Measurements from ENCODE around the gene GALNT8.

Gene GALNT8

DNA sequence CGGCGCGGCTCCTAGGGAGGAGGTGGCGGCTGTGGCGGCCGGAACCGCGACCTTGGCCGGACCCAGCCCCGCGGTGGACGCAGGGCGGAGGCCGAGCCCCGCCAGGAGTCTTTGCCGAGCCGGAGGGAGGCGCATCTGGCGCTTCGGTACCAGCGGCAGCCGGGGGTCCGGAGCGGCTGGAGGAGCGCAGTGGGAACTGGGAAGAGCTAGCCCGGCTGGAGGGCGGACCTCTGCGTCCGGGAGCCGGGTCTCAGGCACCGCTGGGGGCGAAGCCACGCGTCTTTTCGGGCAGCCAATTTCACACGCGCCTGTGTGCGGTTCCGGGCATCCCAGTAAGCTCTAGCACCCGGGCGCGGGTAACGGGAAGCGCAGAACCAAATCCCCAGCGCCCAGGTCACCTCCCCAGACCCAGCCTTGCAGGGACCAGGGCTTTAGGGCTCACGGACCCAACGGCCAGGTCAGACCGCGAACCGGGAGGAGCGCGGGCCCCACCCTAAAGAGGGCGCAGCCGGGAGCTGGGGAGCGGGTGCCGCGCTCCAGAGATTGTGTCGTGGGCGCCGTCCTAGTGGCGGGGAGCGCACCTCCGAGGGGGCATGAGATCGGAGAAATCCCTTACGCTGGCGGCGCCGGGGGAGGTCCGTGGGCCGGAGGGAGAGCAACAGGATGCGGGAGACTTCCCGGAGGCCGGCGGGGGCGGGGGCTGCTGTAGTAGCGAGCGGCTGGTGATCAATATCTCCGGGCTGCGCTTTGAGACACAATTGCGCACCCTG, 89.4 kb downstream of the GALNT8 start:
- no peak for DNase-seq (ENCODE audit: low read depth)

DNA sequence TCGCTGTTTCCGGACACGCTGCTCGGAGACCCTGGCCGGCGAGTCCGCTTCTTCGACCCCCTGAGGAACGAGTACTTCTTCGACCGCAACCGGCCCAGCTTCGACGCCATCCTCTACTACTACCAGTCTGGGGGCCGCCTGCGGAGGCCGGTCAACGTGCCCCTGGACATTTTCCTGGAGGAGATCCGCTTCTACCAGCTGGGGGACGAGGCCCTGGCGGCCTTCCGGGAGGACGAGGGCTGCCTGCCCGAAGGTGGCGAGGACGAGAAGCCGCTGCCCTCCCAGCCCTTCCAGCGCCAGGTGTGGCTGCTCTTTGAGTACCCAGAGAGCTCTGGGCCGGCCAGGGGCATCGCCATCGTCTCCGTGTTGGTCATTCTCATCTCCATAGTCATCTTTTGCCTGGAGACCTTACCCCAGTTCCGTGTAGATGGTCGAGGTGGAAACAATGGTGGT, 90.0 kb downstream of the GALNT8 start:
- TF ChIP-seq, protein P1, sequence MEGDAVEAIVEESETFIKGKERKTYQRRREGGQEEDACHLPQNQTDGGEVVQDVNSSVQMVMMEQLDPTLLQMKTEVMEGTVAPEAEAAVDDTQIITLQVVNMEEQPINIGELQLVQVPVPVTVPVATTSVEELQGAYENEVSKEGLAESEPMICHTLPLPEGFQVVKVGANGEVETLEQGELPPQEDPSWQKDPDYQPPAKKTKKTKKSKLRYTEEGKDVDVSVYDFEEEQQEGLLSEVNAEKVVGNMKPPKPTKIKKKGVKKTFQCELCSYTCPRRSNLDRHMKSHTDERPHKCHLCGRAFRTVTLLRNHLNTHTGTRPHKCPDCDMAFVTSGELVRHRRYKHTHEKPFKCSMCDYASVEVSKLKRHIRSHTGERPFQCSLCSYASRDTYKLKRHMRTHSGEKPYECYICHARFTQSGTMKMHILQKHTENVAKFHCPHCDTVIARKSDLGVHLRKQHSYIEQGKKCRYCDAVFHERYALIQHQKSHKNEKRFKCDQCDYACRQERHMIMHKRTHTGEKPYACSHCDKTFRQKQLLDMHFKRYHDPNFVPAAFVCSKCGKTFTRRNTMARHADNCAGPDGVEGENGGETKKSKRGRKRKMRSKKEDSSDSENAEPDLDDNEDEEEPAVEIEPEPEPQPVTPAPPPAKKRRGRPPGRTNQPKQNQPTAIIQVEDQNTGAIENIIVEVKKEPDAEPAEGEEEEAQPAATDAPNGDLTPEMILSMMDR (conservative IDR thresholded peaks at IDR 0.05; ENCODE audit: control insufficient read depth, insufficient read depth, low read depth, low read length) = no peak
- peak overlapping the region; percentile 44 for H3K4me3 ChIP-seq (ENCODE audit: control insufficient read depth, low read depth, low read length)
- DNase-seq (ENCODE audit: low read depth) = no peak

More for the DNA sequence above, 89.4 kb downstream of the GALNT8 start:
- TF ChIP-seq, protein P1 (conservative IDR thresholded peaks at IDR 0.05; ENCODE audit: control insufficient read depth, insufficient read depth, low read depth, low read length) = no peak
- peak overlapping the region; percentile 44 for H3K4me3 ChIP-seq (ENCODE audit: control insufficient read depth, low read depth, low read length)

DNA sequence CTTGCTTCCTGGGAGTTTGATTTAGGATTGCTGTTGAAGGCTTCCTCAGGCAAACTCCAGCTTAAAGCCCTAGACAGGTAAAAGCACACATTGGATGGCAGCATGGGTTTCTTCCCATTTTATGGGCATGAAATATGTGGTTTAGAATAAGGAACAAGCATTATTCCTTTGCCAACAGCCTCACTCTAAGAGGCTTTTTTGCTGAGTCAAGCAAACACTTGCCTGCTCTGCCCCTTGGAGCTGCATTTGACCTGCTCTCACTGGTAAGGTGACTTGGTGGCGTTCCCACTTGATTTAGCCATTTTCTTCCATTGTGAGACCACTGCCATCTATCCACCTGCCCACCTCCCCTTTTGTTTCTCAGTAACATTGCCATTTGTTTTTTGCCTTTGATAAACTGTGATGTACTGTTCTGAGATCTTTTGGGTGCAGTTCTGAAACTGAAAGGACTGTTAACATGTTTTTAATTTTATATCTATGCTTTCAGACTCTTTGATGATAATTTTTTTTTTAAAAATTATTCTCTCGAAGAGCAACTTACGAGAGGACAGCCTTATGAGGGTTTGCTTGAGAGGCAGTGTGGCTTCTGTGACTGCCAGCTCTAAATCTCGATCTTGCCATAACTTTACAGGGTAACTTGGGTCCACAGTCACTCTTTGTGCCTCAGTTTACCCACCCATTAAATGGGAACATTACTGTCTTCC, 92.6 kb downstream of the GALNT8 start:
- TF ChIP-seq, protein P1 (conservative IDR thresholded peaks at IDR 0.05; ENCODE audit: control insufficient read depth, insufficient read depth, low read depth, low read length) = no peak
- H3K4me3 ChIP-seq (ENCODE audit: control insufficient read depth, low read depth, low read length) = no peak overlapping the region
- DNase-seq (ENCODE audit: low read depth) = no peak

DNA sequence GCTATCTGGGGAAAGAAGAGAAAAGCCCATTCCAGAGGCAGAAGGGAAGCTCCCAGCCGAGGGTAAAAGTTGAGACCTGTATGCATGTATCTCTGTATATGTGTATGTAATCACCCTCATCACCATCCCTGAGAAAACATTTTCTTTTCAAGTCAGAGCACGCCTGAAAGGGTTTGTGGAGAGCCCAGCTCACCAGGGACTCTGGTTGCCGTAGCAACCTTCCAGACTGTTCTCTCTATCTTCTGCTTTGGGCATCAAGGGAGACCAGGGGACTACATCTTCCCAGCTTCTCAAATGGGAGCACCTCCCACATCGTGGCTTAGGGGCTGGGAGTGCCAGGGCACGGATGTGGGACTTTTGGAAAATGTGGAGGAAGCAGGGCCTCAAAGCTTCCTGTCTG, 93.5 kb downstream of the GALNT8 start:
- DNase-seq (ENCODE audit: low read depth) = no peak
- no peak overlapping the region for H3K4me3 ChIP-seq (ENCODE audit: control insufficient read depth, low read depth, low read length)
- TF ChIP-seq, protein P1 (conservative IDR thresholded peaks at IDR 0.05; ENCODE audit: control insufficient read depth, insufficient read depth, low read depth, low read length) = no peak

DNA sequence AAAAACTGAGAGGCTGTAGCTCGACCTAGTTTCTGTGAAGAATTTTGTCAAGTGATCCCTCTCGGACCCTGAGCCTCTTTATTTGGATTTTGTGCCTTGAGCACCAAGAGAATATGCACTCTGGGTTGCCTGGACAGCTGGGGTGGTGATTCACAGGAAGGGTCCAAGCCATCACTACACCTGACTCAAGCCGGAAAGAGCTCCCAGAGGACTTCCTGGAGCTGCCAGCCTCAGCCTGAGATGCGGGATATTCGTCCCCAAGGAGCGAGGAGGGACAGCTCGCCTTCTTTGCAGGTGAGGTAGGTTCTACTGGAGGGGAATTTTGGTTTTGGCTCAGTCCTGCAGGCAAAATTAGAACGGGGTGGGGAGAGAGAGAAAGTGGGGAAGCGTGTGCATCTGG, 94.3 kb downstream of the GALNT8 start:
- no peak for DNase-seq (ENCODE audit: low read depth)
- TF ChIP-seq, protein P1 (conservative IDR thresholded peaks at IDR 0.05; ENCODE audit: control insufficient read depth, insufficient read depth, low read depth, low read length) = no peak
- no peak overlapping the region for H3K4me3 ChIP-seq (ENCODE audit: control insufficient read depth, low read depth, low read length)

DNA sequence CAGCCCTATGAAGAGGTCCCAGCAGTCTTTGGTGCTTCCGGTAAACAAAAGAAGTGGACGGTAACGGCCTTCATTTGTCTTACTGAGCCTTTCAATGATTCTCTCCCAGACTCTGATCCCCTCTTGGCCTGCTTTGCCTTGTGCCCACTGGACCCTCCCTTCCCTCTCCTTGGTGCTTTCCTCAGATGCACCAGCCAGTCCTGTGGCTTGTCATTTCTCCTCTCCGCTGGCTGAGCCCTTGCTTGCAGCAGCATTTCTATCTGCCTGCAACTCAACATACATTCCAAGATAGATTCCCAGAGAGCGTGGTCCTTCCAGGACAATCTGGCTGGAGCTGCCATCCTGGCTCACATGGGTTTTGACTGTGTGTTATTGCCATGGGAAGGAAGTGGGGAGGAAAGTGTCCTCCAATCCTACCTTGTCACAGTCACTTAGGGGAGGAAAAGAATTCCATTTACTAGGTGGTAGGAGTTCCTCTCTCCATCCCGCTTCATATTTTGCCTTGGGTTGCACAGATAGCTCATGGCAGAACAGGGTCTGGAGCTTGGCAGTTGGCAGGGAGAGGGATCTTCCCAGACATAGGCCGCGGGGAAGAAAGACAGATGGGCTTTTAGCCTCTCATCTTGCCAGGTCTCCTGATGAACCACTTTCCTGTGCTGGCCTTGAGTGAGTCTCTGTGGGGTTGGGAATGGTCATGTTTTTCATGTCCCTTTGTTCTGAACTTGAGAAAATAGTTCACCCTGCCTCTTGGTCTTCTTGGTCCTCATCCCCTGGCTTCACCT, 96.7 kb downstream of the GALNT8 start:
- no peak for DNase-seq (ENCODE audit: low read depth)
- TF ChIP-seq, protein P1 (conservative IDR thresholded peaks at IDR 0.05; ENCODE audit: control insufficient read depth, insufficient read depth, low read depth, low read length) = no peak
- no peak overlapping the region for H3K4me3 ChIP-seq (ENCODE audit: control insufficient read depth, low read depth, low read length)
